Stimulated activated CD8-positive, alpha-beta memory T cell treated with anti-CD3 and anti-CD28 coated beads, Interleukin-15, amount 100 ng/mL, for 1 hour (primary cell): Measurements from ENCODE around the gene CD244.
A peak's percentile ranks its signal among the peaks of the same experiment; 100 is the strongest.

ENCODE experiments used
- DNase-seq: peaks from one replicate; pipeline ENCODE4 v3.0.0-alpha.2; 2020; ENCODE audit warnings: low read depth

Gene CD244

DNA sequence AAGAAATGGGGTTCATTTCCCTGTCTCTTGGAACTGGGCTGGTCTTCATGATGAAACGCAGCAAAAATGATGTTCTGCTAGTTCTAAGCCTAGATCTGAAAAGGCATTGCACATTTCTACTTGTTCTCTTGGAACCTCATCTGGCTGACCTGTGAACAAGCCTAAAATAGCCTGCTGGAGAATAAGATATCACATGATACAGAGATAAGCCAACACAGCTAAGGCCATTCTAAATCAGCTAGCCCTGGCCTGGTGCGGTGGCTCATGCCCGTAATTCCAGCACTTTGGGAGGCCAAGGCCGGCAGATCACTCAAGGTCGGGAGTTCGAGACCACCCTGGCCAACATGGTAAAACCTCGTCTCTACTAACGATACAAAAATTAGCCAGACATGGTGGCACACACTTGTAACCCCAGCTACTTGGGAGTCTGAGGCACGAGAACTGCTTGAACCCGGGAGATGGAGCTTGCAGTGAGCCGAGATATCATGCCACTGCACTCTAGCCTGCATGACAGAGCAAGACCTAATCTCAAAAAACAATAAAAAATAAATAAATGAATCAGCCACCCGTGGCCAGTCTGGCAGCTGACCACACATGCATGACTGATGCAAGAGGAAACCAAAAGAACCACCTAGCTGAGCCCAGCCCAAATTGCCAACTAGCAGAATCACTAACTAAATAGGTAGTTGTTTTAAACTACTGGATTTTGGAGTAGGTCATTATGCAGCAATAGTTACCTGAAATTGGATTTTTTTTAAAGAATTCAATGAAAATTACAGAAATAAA lies 18.0 kb downstream of the CD244 start:
- no peak for DNase-seq

DNA sequence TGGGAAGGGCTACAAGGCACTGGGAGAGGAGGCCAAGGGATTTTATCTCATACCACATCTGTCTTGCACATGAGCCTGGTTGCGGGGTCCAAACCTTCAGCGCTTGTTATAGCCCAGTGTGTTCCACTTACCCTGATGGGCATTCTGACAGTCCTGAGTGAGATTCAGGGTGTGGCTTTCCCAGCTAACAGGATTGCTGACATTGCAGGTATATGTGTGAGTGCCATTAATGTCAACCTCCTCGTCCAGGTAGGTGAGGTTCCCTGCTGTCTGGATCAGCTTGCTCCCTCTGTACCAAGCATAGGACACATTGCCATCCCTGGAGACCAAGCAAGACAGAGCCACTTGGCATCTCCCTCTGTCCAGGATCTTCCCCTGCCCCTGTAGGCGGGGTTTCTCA lies 21.6 kb downstream of the CD244 start:
- DNase-seq = no peak

DNA sequence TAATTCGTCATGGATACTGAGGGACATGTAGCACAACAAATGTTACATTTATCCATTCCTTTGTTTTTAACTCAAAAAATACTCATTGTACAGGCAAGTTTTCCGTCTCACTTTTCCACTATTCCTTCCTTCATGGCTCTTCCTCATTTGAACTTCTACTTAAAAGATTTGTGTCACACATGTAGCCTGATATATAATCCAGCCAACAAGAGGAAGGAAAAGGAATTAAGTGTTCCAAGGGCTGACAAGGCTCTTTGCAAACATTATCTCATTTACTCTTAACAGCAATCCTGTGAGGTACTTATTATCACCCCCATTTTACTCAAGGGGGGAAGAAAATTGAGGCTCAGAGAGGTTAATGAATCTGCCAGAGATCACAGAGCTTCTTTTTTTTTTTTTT lies 22.9 kb downstream of the CD244 start:
- DNase-seq = no peak

DNA sequence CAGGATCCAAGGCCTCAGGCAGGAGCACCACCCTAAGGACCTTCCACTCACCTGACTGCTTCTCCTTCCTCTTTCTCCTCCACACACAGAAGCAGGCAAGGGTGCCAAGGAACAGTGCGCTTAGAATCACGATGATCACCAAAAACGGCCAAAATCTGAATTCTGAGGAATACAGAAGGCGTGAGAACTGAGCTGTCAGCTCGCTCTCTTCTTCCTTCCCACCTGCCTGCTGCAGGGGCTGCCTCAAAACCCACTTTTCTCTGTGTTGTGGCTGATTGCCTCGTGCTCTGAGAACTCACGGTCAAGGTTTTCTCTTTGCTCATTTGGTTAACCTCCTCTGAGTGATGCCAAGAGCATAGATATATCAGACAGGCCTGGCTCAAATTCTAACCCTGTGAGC lies 23.8 kb downstream of the CD244 start:
- no peak for DNase-seq

DNA sequence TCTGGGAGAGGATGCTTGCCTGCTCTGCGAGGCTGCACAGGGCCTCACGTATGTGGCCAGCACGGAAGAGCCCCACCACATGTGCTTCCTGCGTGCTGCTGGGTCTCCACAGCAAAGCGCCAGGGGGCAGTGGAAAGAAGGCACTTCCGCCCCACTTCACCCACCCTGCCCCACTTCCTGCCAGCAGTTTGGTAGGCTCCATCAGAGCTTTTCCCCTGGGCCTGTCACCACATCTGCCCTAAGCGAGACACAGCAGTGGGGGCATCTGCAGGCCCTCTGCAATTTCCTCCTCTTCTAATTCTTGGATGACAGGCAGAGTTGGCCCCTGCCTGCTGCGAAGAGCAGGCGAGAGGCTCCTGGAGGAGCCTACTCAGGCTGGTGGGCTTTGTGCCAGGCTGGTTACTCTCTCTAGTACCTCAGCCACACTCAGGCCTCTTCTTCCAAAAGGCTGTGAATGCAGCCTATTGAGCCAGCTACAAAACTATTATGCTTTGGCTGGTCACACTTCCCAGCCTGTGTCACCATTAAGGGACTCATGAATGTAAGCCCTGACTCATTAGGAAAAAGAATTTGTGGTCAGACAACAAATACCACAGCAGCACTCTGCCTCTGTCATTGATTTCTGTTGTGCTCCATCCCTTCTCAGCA lies 25.0 kb downstream of the CD244 start:
- DNase-seq = peak; percentile 63

DNA sequence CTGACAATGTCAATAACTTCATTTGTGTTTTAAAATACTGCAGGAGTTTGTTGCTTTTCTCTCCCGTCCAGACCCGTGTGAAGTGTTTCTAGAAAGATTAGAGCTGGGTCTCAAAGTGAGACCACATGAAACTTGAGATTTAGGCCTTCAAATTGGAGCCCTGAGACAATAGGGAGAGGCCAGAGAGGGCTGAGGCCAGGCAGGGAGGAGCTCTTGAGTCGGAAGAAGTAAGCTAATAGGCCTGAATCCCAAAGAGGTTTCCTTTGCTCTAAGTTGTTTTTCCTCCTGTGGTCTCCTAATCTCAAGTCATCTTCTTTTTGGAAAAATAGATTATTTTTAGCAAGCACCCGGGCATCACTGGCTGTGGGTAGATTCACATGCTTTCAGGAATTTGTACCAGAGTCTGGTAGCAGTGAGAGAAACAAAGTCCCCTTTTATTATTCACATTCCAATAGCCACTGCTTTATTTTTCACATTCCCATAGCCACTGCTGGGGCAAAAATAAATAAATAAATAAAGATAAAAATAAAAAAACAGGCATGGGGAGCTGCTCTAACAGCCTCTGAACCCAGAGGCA lies 25.6 kb downstream of the CD244 start:
- no peak for DNase-seq

DNA sequence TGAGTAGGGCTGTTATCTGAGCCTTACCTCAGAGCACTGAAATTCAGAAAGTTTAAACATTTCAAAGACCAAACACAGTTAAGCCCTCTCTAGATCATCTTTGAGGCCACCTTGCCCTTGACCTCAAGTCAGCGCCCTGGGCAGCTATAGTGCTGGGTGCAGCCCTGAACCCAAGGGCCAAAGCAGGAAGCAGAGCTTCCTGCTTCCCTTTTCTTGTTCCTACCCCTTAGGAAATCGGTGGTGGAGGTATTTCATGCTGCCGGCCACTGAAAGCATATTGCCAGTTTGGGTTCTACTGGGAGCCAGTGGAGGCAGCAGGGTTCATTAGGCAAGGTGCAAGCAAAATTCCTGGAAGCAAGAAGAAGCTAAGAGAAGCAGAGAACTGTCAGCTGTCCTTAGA lies 26.1 kb downstream of the CD244 start:
- DNase-seq = no peak

DNA sequence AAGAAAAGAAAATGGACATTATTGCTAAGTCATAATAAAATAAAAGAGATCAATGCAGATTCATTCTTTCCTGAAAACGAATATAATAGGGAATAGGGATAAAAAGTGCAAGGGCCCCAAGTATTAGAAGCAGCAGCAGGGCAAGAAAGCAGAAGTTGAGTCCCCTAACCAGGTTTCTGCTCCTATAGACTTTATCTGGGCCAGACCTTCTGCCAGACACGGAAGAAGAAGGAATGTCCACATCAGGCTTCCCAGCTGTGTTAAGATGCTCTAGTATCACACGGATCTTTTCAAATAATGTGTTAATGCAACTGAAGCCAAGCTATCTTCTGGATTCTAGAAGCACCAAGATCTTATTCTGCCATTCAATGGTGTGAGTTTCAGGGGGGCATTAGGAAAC lies 26.9 kb downstream of the CD244 start:
- DNase-seq = no peak

DNA sequence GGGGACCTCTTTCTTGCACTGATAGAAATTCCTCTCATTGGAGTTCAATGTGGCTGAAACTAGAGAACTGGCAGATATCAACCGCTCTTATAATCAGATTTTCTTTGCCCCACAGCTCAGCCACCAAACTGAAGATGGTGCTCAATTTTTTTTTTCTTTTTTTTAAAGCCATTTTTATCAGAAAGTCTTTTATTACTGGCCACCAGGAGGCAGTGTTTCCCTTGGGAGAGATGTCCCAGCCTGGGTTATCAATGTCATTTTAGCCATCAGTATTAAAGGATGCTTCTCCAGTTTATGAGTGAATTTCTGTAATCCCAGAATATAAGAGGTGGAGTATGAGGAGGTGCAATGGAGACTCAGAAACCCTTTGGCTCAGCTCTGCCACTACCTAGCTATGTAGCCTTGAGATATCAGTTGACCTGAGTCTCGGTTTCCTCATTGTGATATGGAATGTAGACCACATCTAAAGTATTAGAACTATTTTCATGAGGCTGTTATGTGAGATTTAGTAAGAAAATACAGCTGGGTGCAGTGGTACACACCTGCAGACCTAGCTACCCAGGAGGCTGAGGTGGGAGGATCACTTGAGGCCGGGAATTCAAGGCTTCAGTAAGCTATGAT lies 27.6 kb downstream of the CD244 start:
- no peak for DNase-seq

DNA sequence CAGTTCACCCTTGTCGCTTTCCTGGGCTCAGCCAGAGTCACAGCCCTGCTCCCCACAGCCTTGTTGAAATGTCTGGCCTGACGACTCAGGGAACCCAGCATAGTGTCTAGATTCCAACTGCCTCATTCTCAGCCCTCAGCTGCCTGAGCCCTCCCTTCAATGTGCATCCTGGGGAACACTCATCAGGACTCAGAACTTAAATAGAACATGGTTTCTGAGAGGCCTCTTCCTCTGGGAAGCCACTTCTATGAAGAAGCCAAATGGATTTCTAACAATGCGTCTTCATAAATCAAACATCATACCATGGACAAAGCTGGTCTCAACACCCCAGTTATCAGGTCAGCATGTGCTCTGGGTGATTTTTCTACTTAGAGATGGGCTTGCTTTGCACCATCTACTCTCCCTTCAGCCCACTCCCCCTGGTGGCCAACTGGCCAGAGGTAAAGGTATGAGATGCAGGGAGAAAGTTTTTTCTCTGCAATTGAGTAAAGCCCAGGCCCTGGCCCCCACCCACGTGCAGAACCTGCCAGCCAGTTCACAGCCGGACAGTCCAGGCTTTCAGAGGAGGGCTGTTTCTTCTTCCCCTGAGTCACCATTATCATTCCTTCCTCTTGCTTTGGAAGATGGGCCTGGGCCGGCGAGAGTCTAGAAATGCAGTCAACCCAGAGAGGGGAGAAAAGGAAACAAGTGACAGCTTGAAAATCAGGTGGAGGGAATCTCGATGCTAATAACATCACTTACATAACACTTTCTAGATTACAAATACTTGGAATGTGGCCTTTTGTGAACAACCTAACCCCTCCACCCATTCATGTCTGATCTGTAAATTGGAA lies 32.1 kb downstream of the CD244 start:
- DNase-seq = peak; percentile 70

DNA sequence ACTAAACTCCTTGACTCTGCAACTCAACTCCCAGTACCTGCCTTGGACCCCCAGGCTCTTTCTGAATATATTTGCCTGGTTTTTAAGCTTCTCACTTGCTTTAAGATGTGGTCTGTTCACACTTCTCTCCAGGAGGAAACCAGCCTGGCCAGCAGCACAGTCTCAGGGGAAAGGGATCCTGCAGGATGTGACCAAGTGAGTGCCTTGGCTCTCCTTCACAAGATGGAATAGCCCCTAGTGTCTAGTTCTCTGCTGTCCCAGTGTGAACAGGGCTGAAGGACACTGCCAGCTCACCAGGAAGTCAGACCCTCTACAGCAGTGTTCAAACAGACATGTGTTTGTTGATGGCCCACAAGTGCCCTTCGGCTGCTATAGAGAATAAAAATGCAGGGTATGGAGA lies 32.9 kb downstream of the CD244 start:
- no peak for DNase-seq

DNA sequence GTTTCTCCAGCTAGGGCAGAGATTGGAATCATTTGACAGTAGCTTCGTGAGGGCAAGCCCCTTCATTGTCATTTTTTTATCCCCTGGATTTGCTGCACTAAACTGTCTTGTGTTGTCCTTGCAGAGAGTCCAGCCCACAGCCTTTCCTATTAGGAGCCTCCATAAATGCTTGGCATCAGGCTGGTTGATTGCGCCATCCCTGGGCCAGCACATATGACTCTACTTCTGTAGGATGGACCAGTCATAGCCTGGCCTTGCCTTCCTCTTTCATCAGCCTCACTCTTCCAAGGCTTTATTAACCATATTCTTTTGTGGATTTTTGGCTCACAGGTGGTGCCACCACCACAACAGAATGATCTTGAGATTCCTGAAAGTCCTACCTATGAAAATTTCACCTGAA lies 35.3 kb downstream of the CD244 start:
- DNase-seq = no peak

DNA sequence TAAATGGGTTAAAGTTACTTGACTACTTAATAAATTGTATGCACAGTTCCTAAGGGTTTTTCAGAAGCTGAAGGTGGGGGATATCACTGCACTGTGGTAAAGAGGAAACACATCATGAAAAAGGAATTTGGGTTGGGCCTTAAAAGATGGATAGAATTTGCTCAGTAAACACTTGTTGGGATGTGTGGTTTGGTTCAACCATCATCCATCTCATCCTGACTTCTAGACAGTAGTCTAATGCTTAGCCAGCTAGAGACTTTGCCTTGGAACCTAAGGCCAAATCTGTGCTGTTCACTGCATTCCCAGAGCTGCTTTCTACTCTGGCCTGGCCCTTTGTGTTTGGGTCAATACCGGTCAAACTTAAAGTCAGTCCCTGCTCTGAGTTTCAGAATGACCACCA lies 36.1 kb downstream of the CD244 start:
- no peak for DNase-seq

DNA sequence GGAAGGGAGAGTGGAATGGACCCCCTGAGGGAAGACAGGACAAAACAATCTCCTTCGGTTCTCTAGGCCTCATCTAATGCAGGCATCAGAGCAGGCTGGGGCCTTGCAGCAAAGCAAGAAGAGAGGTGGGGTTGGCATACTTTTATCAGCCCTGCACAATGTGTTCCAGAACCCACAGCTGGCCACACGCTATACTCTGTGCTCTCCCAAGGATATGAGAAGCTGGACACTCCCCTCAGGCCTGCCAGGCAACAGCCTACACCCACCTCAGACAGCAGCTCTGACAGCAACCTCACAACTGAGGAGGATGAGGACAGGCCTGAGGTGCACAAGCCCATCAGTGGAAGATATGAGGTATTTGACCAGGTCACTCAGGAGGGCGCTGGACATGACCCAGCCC lies 39.4 kb downstream of the CD244 start:
- DNase-seq = no peak

DNA sequence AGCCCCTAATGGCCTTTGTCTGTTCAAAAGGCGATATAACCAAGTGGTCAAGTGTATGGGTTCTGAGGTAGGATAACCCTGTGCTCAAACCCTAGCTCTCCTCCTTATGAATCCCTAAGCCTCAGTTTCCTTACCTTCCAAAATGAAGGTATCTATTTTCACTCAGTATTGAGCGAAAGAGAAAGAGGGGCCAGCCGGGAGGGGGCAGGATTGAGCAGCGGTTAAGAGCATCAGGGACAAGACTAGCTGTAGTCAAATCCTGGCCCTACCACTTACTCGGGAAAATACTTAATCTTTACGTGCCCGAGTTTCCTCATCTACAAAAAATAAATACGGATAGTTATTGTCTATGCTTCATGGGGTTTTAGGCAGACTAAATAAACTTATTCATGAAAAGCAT lies 41.1 kb downstream of the CD244 start:
- no peak for DNase-seq

DNA sequence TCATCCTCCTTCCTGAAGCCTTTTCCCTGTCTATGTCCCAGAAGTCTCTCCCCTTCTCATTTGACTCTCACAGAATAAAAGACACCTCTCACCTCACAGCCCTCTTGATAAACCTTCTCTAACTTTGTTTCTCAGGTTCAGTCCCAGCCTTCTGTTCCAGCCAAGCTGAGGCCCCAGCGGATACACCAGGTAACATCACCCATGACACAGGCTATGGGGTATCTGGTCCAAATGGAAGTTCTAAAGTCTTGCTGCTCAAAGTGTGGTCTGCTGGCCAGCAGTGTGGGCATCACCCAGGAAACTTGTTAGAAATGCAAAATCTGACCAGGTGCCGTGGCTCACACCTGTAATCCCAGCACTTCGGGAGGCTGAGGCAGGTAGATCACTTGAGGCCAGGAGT lies 43.5 kb downstream of the CD244 start:
- no peak for DNase-seq

DNA sequence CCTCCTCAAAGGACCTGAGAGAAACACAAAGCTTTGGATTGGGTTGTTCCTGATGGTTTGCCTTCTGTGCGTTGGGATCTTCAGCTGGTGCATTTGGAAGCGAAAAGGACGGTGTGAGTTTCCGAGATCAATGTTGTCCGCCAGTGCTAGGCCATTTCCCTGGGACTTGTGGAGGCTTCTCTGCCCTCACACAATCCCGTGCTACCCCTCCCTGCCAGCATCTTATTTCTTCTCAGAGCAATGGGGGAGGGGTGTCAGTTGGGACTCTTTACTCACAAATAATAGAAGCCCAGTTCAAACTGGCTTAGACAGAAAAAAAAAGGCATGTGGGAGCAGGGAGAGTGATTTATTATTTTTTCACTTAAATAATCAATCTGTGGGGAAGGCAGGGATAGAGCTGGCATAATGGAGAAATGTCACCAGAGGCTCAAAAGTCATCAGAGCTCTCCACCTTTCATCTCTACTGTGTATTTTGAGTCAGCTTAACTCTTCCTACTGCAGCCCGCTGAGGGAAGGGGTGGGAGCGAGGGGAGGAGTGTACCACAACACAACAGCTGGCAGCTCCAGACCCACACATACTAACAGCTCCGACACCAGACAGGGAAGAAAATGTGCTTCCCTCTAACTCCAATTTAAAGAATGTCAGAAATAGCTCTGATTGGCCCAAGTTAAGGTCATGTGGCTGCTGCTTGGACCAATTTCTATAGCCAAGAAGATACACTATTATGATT lies 44.3 kb downstream of the CD244 start:
- DNase-seq = no peak

DNA sequence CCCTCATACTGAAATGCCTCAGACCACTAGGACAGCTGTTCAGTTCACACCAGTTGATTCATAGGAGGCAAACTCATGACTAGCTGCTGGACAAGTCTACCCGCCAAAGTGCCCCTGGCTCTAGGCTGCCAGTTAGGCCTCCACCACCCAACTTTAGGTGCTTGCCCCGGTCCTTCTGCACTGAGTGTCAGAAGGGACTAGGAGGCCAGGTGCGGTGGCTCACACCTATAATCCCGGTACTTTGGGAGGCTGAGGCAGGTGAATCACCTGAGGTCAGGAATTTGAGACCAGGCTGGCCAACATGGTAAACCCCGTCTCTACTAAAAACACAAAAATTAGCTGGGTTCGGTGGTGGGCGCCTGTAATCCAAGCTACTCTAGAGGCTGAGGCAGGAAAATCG lies 47.8 kb downstream of the CD244 start:
- DNase-seq = no peak

DNA sequence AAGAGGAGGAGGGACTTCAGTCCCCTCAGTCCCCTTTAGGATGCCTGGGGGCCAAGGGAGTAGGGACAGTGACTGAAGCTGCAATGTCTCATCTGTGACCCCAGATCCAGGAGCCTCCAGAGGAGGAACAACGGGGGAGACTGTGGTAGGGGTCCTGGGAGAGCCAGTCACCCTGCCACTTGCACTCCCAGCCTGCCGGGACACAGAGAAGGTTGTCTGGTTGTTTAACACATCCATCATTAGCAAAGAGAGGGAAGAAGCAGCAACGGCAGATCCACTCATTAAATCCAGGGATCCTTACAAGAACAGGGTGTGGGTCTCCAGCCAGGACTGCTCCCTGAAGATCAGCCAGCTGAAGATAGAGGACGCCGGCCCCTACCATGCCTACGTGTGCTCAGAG lies 48.4 kb downstream of the CD244 start:
- DNase-seq = no peak

DNA sequence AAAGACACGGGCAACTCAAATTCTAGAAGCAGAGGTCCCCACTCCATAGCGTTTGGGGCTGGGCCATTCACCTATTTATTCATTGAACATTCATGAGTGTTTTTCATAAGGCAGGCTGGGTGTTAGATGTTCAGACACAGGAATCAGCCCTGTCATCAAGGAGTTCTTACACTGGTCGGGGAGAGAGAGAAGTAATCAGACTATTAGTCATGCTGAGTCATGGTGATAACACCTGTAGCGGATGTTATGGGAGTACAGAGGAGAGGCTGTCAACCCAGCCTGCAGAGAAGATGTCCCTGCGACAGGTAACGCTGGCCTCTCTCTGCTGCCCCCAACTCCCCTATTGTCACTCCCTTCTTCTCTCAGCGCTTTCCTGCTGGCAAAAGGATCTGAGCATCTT lies 49.5 kb downstream of the CD244 start:
- no peak for DNase-seq

DNA sequence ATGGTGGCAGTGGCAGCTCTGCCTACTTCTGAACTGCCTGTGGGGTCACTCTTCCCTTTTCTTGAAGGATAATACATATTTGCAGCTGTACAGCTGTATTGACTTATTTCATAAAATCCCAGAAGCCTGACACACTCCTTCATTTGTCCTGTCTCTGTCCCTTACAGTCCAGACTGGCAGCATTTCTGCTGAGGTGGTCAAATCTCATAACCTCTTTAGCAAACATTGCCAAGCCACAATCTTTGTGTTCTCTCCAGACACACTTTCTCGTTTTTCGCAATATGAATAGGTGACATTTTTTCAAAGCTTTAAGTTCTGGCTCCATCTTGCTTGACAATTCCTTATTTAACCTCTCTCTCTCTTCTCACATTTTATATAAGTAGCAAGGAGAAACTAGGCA lies 51.5 kb downstream of the CD244 start:
- no peak for DNase-seq

DNA sequence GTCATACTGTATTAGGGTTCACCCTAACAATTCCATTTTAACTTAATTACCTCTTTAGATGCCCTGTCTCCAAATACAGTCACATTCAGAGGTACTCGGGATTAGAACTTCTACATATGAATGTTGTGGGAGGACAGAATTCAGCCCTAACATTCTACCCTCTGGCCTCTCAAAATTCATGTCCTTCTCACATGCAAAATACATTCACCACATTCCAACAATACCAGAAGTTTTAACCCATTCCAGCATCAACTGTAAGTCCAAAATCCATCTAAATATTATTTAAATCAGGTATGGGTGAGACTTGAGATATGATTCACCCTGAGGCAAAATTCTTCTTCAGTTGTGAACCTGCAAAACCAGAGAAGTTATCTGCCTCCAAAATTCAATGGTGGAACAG lies 52.2 kb downstream of the CD244 start:
- no peak for DNase-seq
